CD4-positive, alpha-beta memory T cell (primary cell): ENCODE data around the gene FBXO21. TPM values are rescaled to one million over a fixed set of nuclear protein-coding genes. Genes with fewer than 3 reads are reported as not detected.

Experiments used
- CTCF ChIA-PET: fragments of 350-600 bp; sonication (Branson Sonifier 250); formaldehyde crosslinking; loops from one replicate; lab custom pipeline; 2021; ENCODE audit warnings: inconsistent platforms; ENCODE audit not compliant: partially characterized antibody; lab: Charles Lee
- POLR2A ChIA-PET: fragments of 350-600 bp; sonication (Branson Sonifier 250); formaldehyde crosslinking; loops from one replicate; lab custom pipeline; 2021; ENCODE audit not compliant: partially characterized antibody; lab: Charles Lee
- DNase-seq, 5 donors: peaks; one replicate each; pipeline versions ENCODE4 v3.0.0 to v3.0.0-alpha.2; 2020 to 2022; ENCODE audit warnings: mixed read lengths in 1 of 5
- H3K27ac ChIP-seq: one replicate; pipeline ENCODE4 v1.7.0; 2013; ENCODE audit warnings: low read depth, low read length
- H3K27me3 ChIP-seq: 2 replicates; pipeline ENCODE4 v1.7.0; 2013; ENCODE audit warnings: mild to moderate bottlenecking, low read length, moderate library complexity; ENCODE audit not compliant: insufficient read depth
- H3K36me3 ChIP-seq: 2 replicates; pipeline ENCODE4 v1.7.0; 2013; ENCODE audit warnings: mild to moderate bottlenecking, low read length, moderate library complexity; ENCODE audit not compliant: insufficient read depth
- H3K4me1 ChIP-seq: 2 replicates; pipeline ENCODE4 v1.7.0; 2013; ENCODE audit warnings: mild to moderate bottlenecking, low read length, moderate library complexity; ENCODE audit not compliant: insufficient read depth
- H3K4me3 ChIP-seq, 2 donors: one replicate each; pipeline ENCODE4 v1.7.0; 2013; ENCODE audit warnings: low read length in 2 of 2, mild to moderate bottlenecking in 1 of 2
- H3K9me3 ChIP-seq, 2 donors: one replicate each; pipeline ENCODE4 v1.7.0; 2013; ENCODE audit warnings: low read length in 2 of 2, control low read depth in 1 of 2; ENCODE audit not compliant: control insufficient read depth in 1 of 2
- H3K27ac Mint-ChIP-seq, 7 donors: one replicate each; pipeline ENCODE4 v1.8.0; 2020 to 2021; ENCODE audit warnings: mixed read lengths in 7 of 7, mild to moderate bottlenecking in 6 of 7, inconsistent platforms in 3 of 7, moderate library complexity in 3 of 7
- H3K27me3 Mint-ChIP-seq, 2 donors: one replicate each; pipeline ENCODE4 v1.8.0; 2020 to 2021; ENCODE audit warnings: mixed read lengths in 2 of 2
- H3K36me3 Mint-ChIP-seq, 2 donors: one replicate each; pipeline ENCODE4 v1.8.0; 2020 to 2021; ENCODE audit warnings: mixed read lengths in 2 of 2, inconsistent platforms in 1 of 2, mild to moderate bottlenecking in 1 of 2
- H3K4me1 Mint-ChIP-seq, 4 donors: one replicate each; pipeline ENCODE4 v1.8.0; 2020 to 2021; ENCODE audit warnings: mixed read lengths in 4 of 4, mild to moderate bottlenecking in 1 of 4
- H3K4me3 Mint-ChIP-seq, 8 donors: one replicate each; pipeline ENCODE4 v1.8.0; 2020 to 2021; ENCODE audit warnings: mixed read lengths in 8 of 8, mild to moderate bottlenecking in 7 of 8, moderate library complexity in 6 of 8, inconsistent platforms in 3 of 8
- H3K9me3 Mint-ChIP-seq, 8 donors: one replicate each; pipeline ENCODE4 v1.8.0; 2020 to 2021; ENCODE audit warnings: mixed read lengths in 8 of 8, mild to moderate bottlenecking in 5 of 8, inconsistent platforms in 3 of 8, moderate library complexity in 1 of 8
- intact Hi-C: fragments of 100-400 bp; cut with micrococcal nuclease; formaldehyde crosslinking; loops from one replicate; pipeline ENCODE4 v1.15.1; 2023
- polyA plus RNA-seq, 2 donors: library from polyadenylated mRNA; unstranded; fragments of 300-500 nt; fragmentation: Illumina TruSeq; gene quantifications; one replicate each; pipeline ENCODE4 v1.2.3, GENCODE V29; 2021
- total RNA-seq, 2 experiments: library from RNA; stranded (reverse); gene quantifications; one replicate each; pipeline ENCODE4 v1.2.3, GENCODE V29; 2021

Gene FBXO21
- total and polyA plus RNA-seq, 4 experiments from 2014 or later: 41.9 to 61.4 (median 49.9) TPM

- peaks cover 0 to 1% (median 0%) of the 10 kb centered on the region in 8 donors for H3K9me3 Mint-ChIP-seq
- Histone ChIP-seq H3K4me3 (no peak overlapping the region), H3K9me3 (no peaks in the 10 kb centered on the region), H3K36me3 (peaks cover 59% of the 10 kb centered on the region), H3K27ac (no peak overlapping the region), H3K4me1 (no peaks in the 10 kb centered on the region), H3K27me3 (no peaks in the 10 kb centered on the region)
- POLR2A ChIA-PET: no interaction called here
- CTCF ChIA-PET: interaction anchor here (1.9 kb wide), 1 partner anchor 13 kb away, joined by 4 read pairs; no protein-coding TSS in a partner anchor
- intact Hi-C loops: no loop called here
- peaks cover 2 to 11% (median 7%) of the 10 kb centered on the region in 4 donors for H3K4me1 Mint-ChIP-seq
- no peaks in the 10 kb centered on the region for H3K27me3 Mint-ChIP-seq
- H3K4me3 Mint-ChIP-seq: no peak overlapping the region
- no peak overlapping the region for H3K27ac Mint-ChIP-seq
- peaks cover 47 to 87% of the 10 kb centered on the region in 2 donors for H3K36me3 Mint-ChIP-seq
- DNase-seq: no peak
Observed at GRCh38 chr12:117167769-117168168, 22.5 kb downstream of the FBXO21 start.

GRCh38 chr12:117166107-117166506 lies 24.2 kb downstream of the FBXO21 start:
- H3K27ac Mint-ChIP-seq: no peak overlapping the region
- H3K36me3 Mint-ChIP-seq: peaks cover 52 to 89% of the 10 kb centered on the region in 2 donors
- H3K27ac ChIP-seq: no peak overlapping the region
- H3K27me3 Mint-ChIP-seq: no peaks in the 10 kb centered on the region
- H3K4me3 ChIP-seq: no peak overlapping the region
- H3K4me1 ChIP-seq: no peaks in the 10 kb centered on the region
- H3K9me3 ChIP-seq: no peaks in the 10 kb centered on the region
- H3K4me1 Mint-ChIP-seq: peaks cover 0 to 11% (median 9%) of the 10 kb centered on the region in 4 donors
- H3K36me3 ChIP-seq: peaks cover 67% of the 10 kb centered on the region
- no peaks in the 10 kb centered on the region for H3K27me3 ChIP-seq
- CTCF ChIA-PET: no interaction called here
- intact Hi-C loops: no loop called here
- no peak for DNase-seq
- no peak overlapping the region for H3K4me3 Mint-ChIP-seq
- POLR2A ChIA-PET: no interaction called here
- peaks cover 0 to 3% (median 0%) of the 10 kb centered on the region in 8 donors for H3K9me3 Mint-ChIP-seq

- no peaks in the 10 kb centered on the region for H3K9me3 ChIP-seq
- peaks cover 0 to 8% (median 5%) of the 10 kb centered on the region in 4 donors for H3K4me1 Mint-ChIP-seq
- ChIA-PET CTCF (interaction anchor here (0.8 kb wide), 1 partner anchor 10 kb away, joined by 3 read pairs; no protein-coding TSS in a partner anchor), POLR2A (no interaction called here)
- H3K36me3 ChIP-seq: peaks cover 68% of the 10 kb centered on the region
- H3K27ac ChIP-seq: no peak overlapping the region
- DNase-seq: no peak
- no peaks in the 10 kb centered on the region for H3K27me3 ChIP-seq
- H3K36me3 Mint-ChIP-seq: peaks cover 53 to 89% of the 10 kb centered on the region in 2 donors
- no peaks in the 10 kb centered on the region for H3K27me3 Mint-ChIP-seq
- no peak overlapping the region for H3K4me3 Mint-ChIP-seq
- H3K4me1 ChIP-seq: no peaks in the 10 kb centered on the region
- no peak overlapping the region for H3K4me3 ChIP-seq
- peaks cover 0 to 3% (median 0%) of the 10 kb centered on the region in 8 donors for H3K9me3 Mint-ChIP-seq
- H3K27ac Mint-ChIP-seq: peak overlapping the region in 1 of 7 donors; percentile 48
- intact Hi-C loops: no loop called here
Observed at GRCh38 chr12:117165342-117165741, 24.9 kb downstream of the FBXO21 start.

GRCh38 chr12:117162633-117163032 lies 27.6 kb downstream of the FBXO21 start:
- Histone ChIP-seq H3K9me3 (no peaks in the 10 kb centered on the region), H3K36me3 (peaks cover 85% of the 10 kb centered on the region), H3K4me1 (no peaks in the 10 kb centered on the region), H3K4me3 (no peak overlapping the region), H3K27ac (no peak overlapping the region), H3K27me3 (no peaks in the 10 kb centered on the region)
- H3K4me1 Mint-ChIP-seq: peaks cover 0 to 5% (median 3%) of the 10 kb centered on the region in 4 donors
- H3K27ac Mint-ChIP-seq: peak overlapping the region in 1 of 7 donors; percentile 75
- intact Hi-C loops: no loop called here
- ChIA-PET CTCF (no interaction called here), POLR2A (no interaction called here)
- H3K9me3 Mint-ChIP-seq: peaks cover 0 to 3% (median 0%) of the 10 kb centered on the region in 8 donors
- peaks cover 61 to 93% of the 10 kb centered on the region in 2 donors for H3K36me3 Mint-ChIP-seq
- no peak for DNase-seq
- no peaks in the 10 kb centered on the region for H3K27me3 Mint-ChIP-seq
- H3K4me3 Mint-ChIP-seq: no peak overlapping the region

GRCh38 chr12:117162167-117162539 lies 28.1 kb downstream of the FBXO21 start:
- no peak overlapping the region for H3K27ac ChIP-seq
- H3K4me1 ChIP-seq: no peaks in the 10 kb centered on the region
- DNase-seq: no peak
- H3K27me3 Mint-ChIP-seq: no peaks in the 10 kb centered on the region
- no peaks in the 10 kb centered on the region for H3K27me3 ChIP-seq
- ChIA-PET CTCF (interaction anchor here (0.6 kb wide), 1 partner anchor 42 kb away, joined by 3 read pairs; no protein-coding TSS in a partner anchor), POLR2A (no interaction called here)
- peak overlapping the region in 3 of 7 donors; percentile 21 to 72 (median 42) for H3K27ac Mint-ChIP-seq
- H3K36me3 ChIP-seq: peaks cover 87% of the 10 kb centered on the region
- no peaks in the 10 kb centered on the region for H3K9me3 ChIP-seq
- intact Hi-C loops: no loop called here
- H3K36me3 Mint-ChIP-seq: peaks cover 65 to 95% of the 10 kb centered on the region in 2 donors
- peaks cover 0 to 5% (median 5%) of the 10 kb centered on the region in 4 donors for H3K4me1 Mint-ChIP-seq
- peaks cover 0 to 3% (median 0%) of the 10 kb centered on the region in 8 donors for H3K9me3 Mint-ChIP-seq
- H3K4me3 Mint-ChIP-seq: no peak overlapping the region
- H3K4me3 ChIP-seq: no peak overlapping the region

GRCh38 chr12:117161460-117162166 lies 28.7 kb downstream of the FBXO21 start:
- CTCF ChIA-PET: interaction anchor here (0.6 kb wide), 1 partner anchor 42 kb away, joined by 3 read pairs; no protein-coding TSS in a partner anchor
- intact Hi-C loops: no loop called here

GRCh38 chr12:117159674-117160073 lies 30.6 kb downstream of the FBXO21 start:
- Histone ChIP-seq H3K36me3 (peaks cover 83% of the 10 kb centered on the region), H3K27me3 (no peaks in the 10 kb centered on the region), H3K27ac (no peak overlapping the region), H3K4me3 (no peak overlapping the region), H3K9me3 (no peaks in the 10 kb centered on the region), H3K4me1 (no peaks in the 10 kb centered on the region)
- CTCF ChIA-PET: no interaction called here
- peak overlapping the region in 1 of 7 donors; percentile 35 for H3K27ac Mint-ChIP-seq
- no peak for DNase-seq
- no peak overlapping the region for H3K4me3 Mint-ChIP-seq
- H3K27me3 Mint-ChIP-seq: no peaks in the 10 kb centered on the region
- H3K4me1 Mint-ChIP-seq: peaks cover 0 to 5% (median 2%) of the 10 kb centered on the region in 4 donors
- peaks cover 0 to 2% (median 0%) of the 10 kb centered on the region in 8 donors for H3K9me3 Mint-ChIP-seq
- peaks cover 69 to 92% of the 10 kb centered on the region in 2 donors for H3K36me3 Mint-ChIP-seq
- intact Hi-C loops: no loop called here
- POLR2A ChIA-PET: no interaction called here

More at GRCh38 chr12:117161460-117162166, 28.7 kb downstream of the FBXO21 start:
- H3K27ac Mint-ChIP-seq: peak overlapping the region in 4 of 7 donors; percentile 1 to 72 (median 53)
- no peaks in the 10 kb centered on the region for H3K4me1 ChIP-seq
- no peaks in the 10 kb centered on the region for H3K27me3 Mint-ChIP-seq
- no peaks in the 10 kb centered on the region for H3K9me3 ChIP-seq
- peaks cover 64 to 95% of the 10 kb centered on the region in 2 donors for H3K36me3 Mint-ChIP-seq
- H3K27ac ChIP-seq: no peak overlapping the region
- H3K27me3 ChIP-seq: no peaks in the 10 kb centered on the region
- peaks cover 82% of the 10 kb centered on the region for H3K36me3 ChIP-seq
- H3K9me3 Mint-ChIP-seq: peaks cover 0 to 3% (median 0%) of the 10 kb centered on the region in 8 donors
- no peak for DNase-seq
- no peak overlapping the region for H3K4me3 Mint-ChIP-seq
- peaks cover 0 to 5% (median 2%) of the 10 kb centered on the region in 4 donors for H3K4me1 Mint-ChIP-seq
- no peak overlapping the region for H3K4me3 ChIP-seq
- POLR2A ChIA-PET: no interaction called here
